Heart left ventricle (tissue), 13 donors: Measurements from ENCODE around the gene HP1BP3.

ENCODE experiments used
- POLR2A ChIP-seq, 2 donors: fragments of 450-650 bp; IDR thresholded peaks; one replicate each; pipeline ENCODE4 v1.6.1; 2017; ENCODE audit warnings: antibody characterized with exemption in 2 of 2, mild to moderate bottlenecking in 2 of 2, moderate library complexity in 2 of 2
- TF ChIP-seq, protein P1 (sequence below), 12 donors: fragments of 200-600 bp; sonication (generic) in 4 of 12; IDR thresholded peaks; one replicate each; pipeline versions ENCODE4 v1.5.0 to v1.8.0; 2018 to 2022; ENCODE audit warnings: antibody characterized with exemption in 12 of 12, mild to moderate bottlenecking in 5 of 12
- donor health status: ischemic (EF 13 %, LVEDD 7.1; RV severe dilation, severe dysfunction).
- donor health status: DM: no; HTN: yes; CAD: no.
- donor health status: DM: no; HTN: no; CAD: no.
- donor health status: ischemic (EF 25% LVEDD 6.9; RV normal size, moderate dysfunction).
- donor health status: ischemic (EF 25% LVEDD 5.7; RV mildly dilated, moderate dysfunction).
- donor health status: ischemic (EF 35%, LVEDD 5.7; RV mildly dilated, moderate dysfunction).
- donor health status: nonischemic (EF 11% LVEDD 7.7; RV severe dilation, severe dysfunction).
- donor health status: DM: yes; HTN: yes; CAD: no.
- donor health status: PGD.
- donor health status: ischemic (EF 29% LVEDD 5.4; RV normal size, mild dysfunction).
- donor health status: nonischemic (EF 23%, LVEDD 6.1; RV moderate dilation, normal function).

DNA sequence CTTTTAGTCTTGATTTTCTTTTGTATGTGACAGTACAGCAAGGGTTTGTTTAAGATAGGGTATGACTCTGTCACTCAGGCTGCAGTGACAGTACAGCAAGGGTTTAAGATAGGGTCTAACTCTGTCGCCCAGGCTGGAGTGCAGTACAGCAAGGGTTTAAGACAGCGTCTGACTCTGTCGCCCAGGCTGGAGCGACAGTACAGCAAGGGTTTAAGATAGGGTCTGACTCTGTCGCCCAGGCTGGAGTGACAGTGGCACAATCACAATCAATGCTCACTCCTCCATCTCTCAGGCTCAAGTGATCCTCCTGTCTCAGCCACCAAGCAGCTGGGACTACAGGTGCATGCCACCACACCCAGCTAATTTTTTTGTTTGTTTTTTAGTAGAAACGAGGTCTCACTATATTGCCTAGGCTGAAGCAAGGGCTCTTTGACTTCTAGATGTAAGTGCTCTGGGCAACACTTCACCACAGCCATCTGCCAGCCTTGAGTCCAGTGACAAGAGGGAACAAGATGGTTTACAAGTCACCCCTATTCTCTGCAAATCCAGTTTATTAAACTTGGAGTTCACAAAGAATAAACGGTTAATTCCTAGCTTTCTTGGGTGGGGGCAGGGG, 53.6 kb downstream of the HP1BP3 start:
- TF ChIP-seq, protein P1, sequence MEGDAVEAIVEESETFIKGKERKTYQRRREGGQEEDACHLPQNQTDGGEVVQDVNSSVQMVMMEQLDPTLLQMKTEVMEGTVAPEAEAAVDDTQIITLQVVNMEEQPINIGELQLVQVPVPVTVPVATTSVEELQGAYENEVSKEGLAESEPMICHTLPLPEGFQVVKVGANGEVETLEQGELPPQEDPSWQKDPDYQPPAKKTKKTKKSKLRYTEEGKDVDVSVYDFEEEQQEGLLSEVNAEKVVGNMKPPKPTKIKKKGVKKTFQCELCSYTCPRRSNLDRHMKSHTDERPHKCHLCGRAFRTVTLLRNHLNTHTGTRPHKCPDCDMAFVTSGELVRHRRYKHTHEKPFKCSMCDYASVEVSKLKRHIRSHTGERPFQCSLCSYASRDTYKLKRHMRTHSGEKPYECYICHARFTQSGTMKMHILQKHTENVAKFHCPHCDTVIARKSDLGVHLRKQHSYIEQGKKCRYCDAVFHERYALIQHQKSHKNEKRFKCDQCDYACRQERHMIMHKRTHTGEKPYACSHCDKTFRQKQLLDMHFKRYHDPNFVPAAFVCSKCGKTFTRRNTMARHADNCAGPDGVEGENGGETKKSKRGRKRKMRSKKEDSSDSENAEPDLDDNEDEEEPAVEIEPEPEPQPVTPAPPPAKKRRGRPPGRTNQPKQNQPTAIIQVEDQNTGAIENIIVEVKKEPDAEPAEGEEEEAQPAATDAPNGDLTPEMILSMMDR (IDR thresholded peaks at IDR 0.05), result no peak
- TF ChIP-seq POLR2A (IDR thresholded peaks at IDR 0.05), result no peak
